Right lobe of liver (tissue), 6 donors: ENCODE measurements around the gene ISX. TPM values are rescaled to one million over a fixed set of nuclear protein-coding genes. Genes with fewer than 3 reads are reported as not detected.

Source experiments
- ATAC-seq, 4 donors: fragments of 200-7000 bp; cut with Tn5 transposase; one replicate each; pipeline ENCODE4 v1.9.1; 2020; ENCODE audit warnings: mild to moderate bottlenecking in 4 of 4, moderate library complexity in 4 of 4
- DNase-seq, 3 donors: peaks; one replicate each; pipeline ENCODE4 v3.0.0-alpha.2; 2020
- H3K27ac ChIP-seq, 3 donors: fragments of 200-600 bp; one replicate each; pipeline ENCODE4 v1.8.0; 2022
- H3K27me3 ChIP-seq, 2 donors: fragments of 200-600 bp; one replicate each; pipeline ENCODE4 v1.8.0; 2022
- H3K36me3 ChIP-seq, 4 donors: fragments of 200-600 bp; sonication (generic) in 1 of 4; one replicate each; pipeline versions ENCODE4 v1.5.1 to v1.8.0; 2017 to 2022; ENCODE audit warnings: control low read depth in 1 of 4
- H3K4me1 ChIP-seq, 4 donors: fragments of 200-600 bp; sonication (generic) in 1 of 4; one replicate each; pipeline versions ENCODE4 v1.5.1 to v1.8.0; 2017 to 2022; ENCODE audit warnings: control low read depth in 1 of 4
- H3K4me3 ChIP-seq, 3 donors: fragments of 200-600 bp; one replicate each; pipeline ENCODE4 v1.8.0; 2022
- H3K9me3 ChIP-seq, 4 donors: fragments of 200-600 bp; sonication (generic) in 1 of 4; one replicate each; pipeline versions ENCODE4 v1.5.1 to v1.8.0; 2017 to 2022; ENCODE audit warnings: control low read depth in 1 of 4
- POLR2A ChIP-seq: fragments of 450-650 bp; IDR thresholded peaks from one replicate; pipeline ENCODE4 v1.6.1; 2017; ENCODE audit warnings: antibody characterized with exemption, mild to moderate bottlenecking
- WGBS: methylation state at CpG from one replicate; pipeline ENCODE4 v1.1.6; 2018; ENCODE audit warnings: low coverage, low lambda C conversion rate; ENCODE audit not compliant: insufficient coverage; ENCODE audit errors: missing lambda C conversion rate; 5-methylcytosine and 5-hydroxymethylcytosine counted together
- intact Hi-C, 2 donors: fragments of 100-400 bp; cut with DNase I; formaldehyde crosslinking; loops; one replicate each; pipeline versions ENCODE4 v1.11.2 to v1.14.1; 2022
- total RNA-seq, 6 experiments: library from RNA; depleted of rRNA in 2 of 6; stranded (reverse); fragments of >200 nt in 2 of 6; fragmentation: NEBNext Ultra II Directional in 3 of 6; extraction: Animal tissue kit (Norgen Biotek cat#: 25700) in 3 of 6; gene quantifications; one replicate each; pipeline versions ENCODE4 v1.1.0 to v1.2.4, GENCODE V29; 2016 to 2023
- TF ChIP-seq, protein P1 (sequence below), 4 donors: fragments of 200-600 bp in 3 of 4; fragments of 450-650 bp in 1 of 4; IDR thresholded peaks; one replicate each; pipeline versions ENCODE4 v1.5.1 to v1.8.0; 2016 to 2022; ENCODE audit warnings: antibody characterized with exemption in 4 of 4, mild to moderate bottlenecking in 2 of 4
- donor health status: DM: no; HTN: yes; CAD: no.
- donor health status: DM: no; HTN: no; CAD: no.
- donor health status: DM: no; HTN: no; CAD: no.
- donor health status: DM: no; HTN: yes; CAD: no.
- donor health status: DM: no; HTN: yes; CAD: no.

Gene ISX
- total RNA-seq, 6 experiments from 2014 or later = not detected

DNA sequence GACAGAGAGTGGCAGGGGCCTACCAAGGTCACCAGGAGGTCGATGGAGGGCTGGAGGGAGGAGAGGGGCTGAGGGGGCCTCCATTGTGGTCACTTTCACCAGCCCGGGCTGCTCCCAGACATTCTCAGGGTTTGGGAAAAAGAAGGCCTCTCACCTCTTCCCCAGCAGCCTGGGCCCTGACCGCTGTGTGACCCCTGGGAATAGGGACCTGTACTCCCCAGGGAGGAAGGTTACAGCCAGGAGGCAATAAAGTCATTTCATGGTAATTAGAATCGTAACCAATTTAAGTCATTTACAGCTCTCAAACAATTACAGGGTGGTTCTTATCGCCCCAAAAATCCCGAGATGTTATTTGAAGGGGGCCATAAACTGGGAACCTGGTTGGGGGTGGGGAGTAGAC, 37.8 kb downstream of the ISX start:
- no peak for DNase-seq

DNA sequence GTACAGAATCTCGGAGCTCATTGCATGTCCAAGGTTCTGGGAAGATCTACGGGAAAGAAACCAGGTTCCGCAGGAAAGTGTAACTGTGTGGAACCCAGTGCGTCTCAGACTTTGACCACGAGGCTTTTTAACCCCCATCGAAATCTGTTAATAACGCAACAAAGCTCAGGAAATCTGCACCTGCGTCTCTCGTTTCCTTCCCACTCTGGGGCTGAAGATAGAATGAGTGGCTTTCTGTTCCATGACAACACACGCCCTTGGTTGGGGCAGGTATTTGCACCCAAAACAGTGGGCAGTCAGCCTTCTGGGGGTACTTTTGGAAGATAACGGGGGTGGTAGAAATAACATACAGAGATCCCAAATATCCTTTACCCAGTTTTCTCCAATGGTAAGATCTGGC, 38.5 kb downstream of the ISX start:
- intact Hi-C loops = no loop called here
- no peaks in the 10 kb centered on the region for H3K9me3 ChIP-seq
- H3K36me3 ChIP-seq = no peaks in the 10 kb centered on the region
- H3K27me3 ChIP-seq = no peaks in the 10 kb centered on the region
- TF ChIP-seq, protein P1, sequence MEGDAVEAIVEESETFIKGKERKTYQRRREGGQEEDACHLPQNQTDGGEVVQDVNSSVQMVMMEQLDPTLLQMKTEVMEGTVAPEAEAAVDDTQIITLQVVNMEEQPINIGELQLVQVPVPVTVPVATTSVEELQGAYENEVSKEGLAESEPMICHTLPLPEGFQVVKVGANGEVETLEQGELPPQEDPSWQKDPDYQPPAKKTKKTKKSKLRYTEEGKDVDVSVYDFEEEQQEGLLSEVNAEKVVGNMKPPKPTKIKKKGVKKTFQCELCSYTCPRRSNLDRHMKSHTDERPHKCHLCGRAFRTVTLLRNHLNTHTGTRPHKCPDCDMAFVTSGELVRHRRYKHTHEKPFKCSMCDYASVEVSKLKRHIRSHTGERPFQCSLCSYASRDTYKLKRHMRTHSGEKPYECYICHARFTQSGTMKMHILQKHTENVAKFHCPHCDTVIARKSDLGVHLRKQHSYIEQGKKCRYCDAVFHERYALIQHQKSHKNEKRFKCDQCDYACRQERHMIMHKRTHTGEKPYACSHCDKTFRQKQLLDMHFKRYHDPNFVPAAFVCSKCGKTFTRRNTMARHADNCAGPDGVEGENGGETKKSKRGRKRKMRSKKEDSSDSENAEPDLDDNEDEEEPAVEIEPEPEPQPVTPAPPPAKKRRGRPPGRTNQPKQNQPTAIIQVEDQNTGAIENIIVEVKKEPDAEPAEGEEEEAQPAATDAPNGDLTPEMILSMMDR (IDR thresholded peaks at IDR 0.05) = no peak
- TF ChIP-seq POLR2A = no peak
- DNase-seq (no peak), ATAC-seq (no peak)
- H3K4me1 ChIP-seq = no peaks in the 10 kb centered on the region
- no peak overlapping the region for H3K4me3 ChIP-seq
- 50% methylated on average over 11 of the region's 11 CpGs for WGBS
- no peak overlapping the region for H3K27ac ChIP-seq

More for the DNA sequence above, 37.8 kb downstream of the ISX start:
- Histone ChIP-seq H3K27me3 (no peaks in the 10 kb centered on the region), H3K36me3 (no peaks in the 10 kb centered on the region), H3K9me3 (no peaks in the 10 kb centered on the region), H3K4me1 (no peaks in the 10 kb centered on the region), H3K4me3 (no peak overlapping the region), H3K27ac (no peak overlapping the region)
- no peak for ATAC-seq
- intact Hi-C loops = no loop called here
- no peak for TF ChIP-seq POLR2A
- TF ChIP-seq, protein P1 (IDR thresholded peaks at IDR 0.05) = no peak
- WGBS = 52% methylated on average over 3 of the region's 6 CpGs

DNA sequence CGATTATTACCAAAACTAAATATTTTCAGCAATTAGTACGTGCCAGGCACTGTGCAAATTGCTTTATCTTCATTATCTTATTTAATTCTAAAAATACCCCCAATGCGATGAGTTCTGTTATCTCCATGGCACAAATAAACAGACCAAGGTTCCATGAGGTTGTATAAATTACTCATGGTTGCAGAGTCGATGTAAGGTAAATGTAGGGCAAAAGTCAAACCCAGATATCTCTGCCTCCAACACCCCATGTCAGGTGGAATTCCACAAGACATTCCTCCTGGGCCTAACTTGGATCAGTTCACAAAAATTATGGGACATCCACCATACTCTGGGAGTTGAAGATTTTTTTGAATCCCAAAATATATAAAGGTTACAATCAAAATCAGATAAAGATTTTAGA, 43.7 kb downstream of the ISX start:
- no peaks in the 10 kb centered on the region for H3K9me3 ChIP-seq
- DNase-seq (no peak), ATAC-seq (no peak)
- H3K36me3 ChIP-seq = no peaks in the 10 kb centered on the region
- no peak for TF ChIP-seq POLR2A
- TF ChIP-seq, protein P1 (IDR thresholded peaks at IDR 0.05) = no peak
- H3K27ac ChIP-seq = no peak overlapping the region
- H3K4me1 ChIP-seq = no peaks in the 10 kb centered on the region
- H3K4me3 ChIP-seq = no peak overlapping the region
- 31% methylated on average over 4 of the region's 4 CpGs for WGBS
- H3K27me3 ChIP-seq = no peaks in the 10 kb centered on the region
- intact Hi-C loops = no loop called here

DNA sequence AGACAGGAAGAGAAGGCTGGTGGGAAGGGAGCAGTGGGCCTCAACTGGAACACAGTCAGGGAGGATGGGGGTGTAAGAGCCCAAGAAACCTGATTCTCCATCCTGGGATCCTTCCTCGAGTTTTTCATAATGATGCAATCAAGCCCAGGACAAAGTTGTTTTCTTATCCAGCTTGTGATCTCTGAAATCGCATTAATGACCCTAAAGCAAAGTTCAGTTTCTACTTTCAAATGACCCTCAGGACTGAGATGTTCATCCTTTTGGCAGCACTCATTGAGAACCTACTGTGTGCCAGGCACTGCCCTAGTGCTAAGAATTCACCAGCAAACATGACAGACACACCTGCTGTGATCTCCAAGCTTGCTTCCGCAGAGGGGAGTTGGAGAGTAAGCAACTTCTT, 45.3 kb downstream of the ISX start:
- no peak for ATAC-seq
- Histone ChIP-seq H3K36me3 (no peaks in the 10 kb centered on the region), H3K4me1 (no peaks in the 10 kb centered on the region), H3K9me3 (no peaks in the 10 kb centered on the region), H3K27ac (no peak overlapping the region), H3K4me3 (no peak overlapping the region), H3K27me3 (no peaks in the 10 kb centered on the region)
- intact Hi-C loops = no loop called here
- WGBS = 74% methylated on average over 3 of the region's 3 CpGs
- DNase-seq = no peak
- TF ChIP-seq POLR2A = no peak
- TF ChIP-seq, protein P1 (IDR thresholded peaks at IDR 0.05) = no peak

DNA sequence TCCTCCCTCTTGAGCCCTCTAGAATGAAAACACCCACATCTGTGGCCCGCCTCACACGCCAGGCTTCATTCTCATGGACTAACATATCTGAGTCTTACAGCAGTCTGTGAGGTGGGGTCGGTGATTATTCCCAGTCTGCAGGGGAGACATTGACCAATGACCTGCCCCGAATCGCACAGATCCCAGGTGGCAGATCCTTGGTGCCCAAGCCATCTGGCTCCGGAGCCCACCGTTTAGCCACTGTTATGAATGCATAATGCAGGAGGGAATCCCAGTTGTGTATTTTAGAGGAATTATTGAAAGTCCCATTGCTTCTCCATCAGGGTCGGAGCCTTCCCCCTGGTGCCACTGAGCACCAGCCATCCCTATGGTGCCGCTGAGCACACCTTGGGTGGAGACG, 47.4 kb downstream of the ISX start:
- Histone ChIP-seq H3K36me3 (no peaks in the 10 kb centered on the region), H3K9me3 (no peaks in the 10 kb centered on the region), H3K27me3 (no peaks in the 10 kb centered on the region), H3K4me3 (no peak overlapping the region), H3K4me1 (no peaks in the 10 kb centered on the region), H3K27ac (no peak overlapping the region)
- DNase-seq (no peak), ATAC-seq (no peak)
- 63% methylated on average over 6 of the region's 10 CpGs for WGBS
- intact Hi-C loops = no loop called here
- TF ChIP-seq POLR2A = no peak
- TF ChIP-seq, protein P1 (IDR thresholded peaks at IDR 0.05) = no peak
